PC-3 (cell line): ENCODE results near the gene CDRT4. TPM values are rescaled to one million over a fixed set of nuclear protein-coding genes. Genes with fewer than 3 reads are reported as not detected.

Experiments
- ATAC-seq: fragments of 200-7000 bp; cut with Tn5 transposase; 2 replicates; pipeline ENCODE4 v1.9.1; 2020; ENCODE audit warnings: mild to moderate bottlenecking, moderate library complexity
- Bru-seq: library from RNA; stranded (reverse); fragments of 400-500 nt; gene quantifications from one replicate; lab custom pipeline; 2021; lab: Mats Ljungman, UMichigan
- BruChase-seq, 2 experiments: library from RNA; stranded (reverse); fragments of 400-500 nt; gene quantifications; one replicate each; lab custom pipeline; 2021; lab: Mats Ljungman, UMichigan
- BruUV-seq: library from RNA; stranded (reverse); fragments of 400-500 nt; replicated peaks from 2 replicates; lab custom pipeline; 2021; lab: Mats Ljungman, UMichigan
- CTCF ChIA-PET: fragments of 300-600 bp; sonication (Branson Sonifier 250); formaldehyde crosslinking; loops from one replicate; lab custom pipeline; 2022; ENCODE audit warnings: antibody characterized with exemption; lab: Charles Lee
- POLR2A ChIA-PET: fragments of 300-600 bp; sonication (Branson Sonifier 250); formaldehyde crosslinking; loops from one replicate; lab custom pipeline; 2022; ENCODE audit warnings: antibody characterized with exemption; ENCODE audit not compliant: unreplicated experiment; lab: Charles Lee
- DNase-seq: peaks from one replicate; pipeline ENCODE4 v3.0.0-alpha.2; 2015
- H2AFZ ChIP-seq: fragments of 300-600 bp; sonication (generic); 2 replicates; pipeline ENCODE4 v1.6.0; 2016; ENCODE audit warnings: antibody characterized with exemption, low read length
- H3F3A ChIP-seq: fragments of 300-600 bp; sonication (generic); one replicate; pipeline ENCODE4 v1.6.0; 2017; ENCODE audit warnings: antibody characterized with exemption, low read length, control low read depth, mild to moderate bottlenecking; ENCODE audit not compliant: unreplicated experiment
- H3K27ac ChIP-seq: fragments of 300-600 bp; sonication (generic); 2 replicates; pipeline ENCODE4 v1.5.1; 2016; ENCODE audit warnings: mild to moderate bottlenecking, low read length
- H3K27me3 ChIP-seq: fragments of 300-600 bp; sonication (generic); 2 replicates; pipeline ENCODE4 v1.6.1; 2016; ENCODE audit warnings: low read length, mixed read lengths
- H3K36me3 ChIP-seq: fragments of 300-600 bp; sonication (generic); 2 replicates; pipeline ENCODE4 v1.6.1; 2016; ENCODE audit warnings: low read depth, mixed run types, low read length, mixed read lengths
- H3K4me1 ChIP-seq: fragments of 300-600 bp; sonication (generic); 2 replicates; pipeline ENCODE4 v1.5.1; 2016; ENCODE audit warnings: low read length; ENCODE audit not compliant: insufficient read depth
- H3K4me2 ChIP-seq: fragments of 300-600 bp; sonication (generic); 2 replicates; pipeline ENCODE4 v1.6.0; 2016; ENCODE audit warnings: low read length
- H3K4me3 ChIP-seq: fragments of 300-600 bp; sonication (generic); 2 replicates; pipeline ENCODE4 v1.5.1; 2016; ENCODE audit warnings: mild to moderate bottlenecking, low read length, mixed read lengths
- H3K79me2 ChIP-seq: fragments of 300-600 bp; sonication (generic); 2 replicates; pipeline ENCODE4 v1.6.1; 2017; ENCODE audit warnings: low read length, mixed read lengths
- H3K9ac ChIP-seq: fragments of 300-600 bp; sonication (generic); 2 replicates; pipeline ENCODE4 v1.6.0; 2016; ENCODE audit warnings: mild to moderate bottlenecking, low read length
- H3K9me2 ChIP-seq: fragments of 300-600 bp; sonication (generic); replicated peaks from 2 replicates; pipeline ENCODE4 v1.6.1; 2016; ENCODE audit warnings: mixed run types, low read length, mixed read lengths
- H3K9me3 ChIP-seq: fragments of 300-600 bp; sonication (generic); 2 replicates; pipeline ENCODE4 v1.6.1; 2016; ENCODE audit warnings: low read length, mixed read lengths
- H4K20me1 ChIP-seq: fragments of 300-600 bp; sonication (generic); 2 replicates; pipeline ENCODE4 v1.6.1; 2016; ENCODE audit warnings: low read length, mixed read lengths
- CTCF ChIP-seq: fragments of 300-600 bp; sonication (generic); conservative IDR thresholded peaks from 2 replicates; pipeline ENCODE4 v1.5.1; 2017; ENCODE audit warnings: antibody characterized with exemption, low read depth, mild to moderate bottlenecking, low read length
- EZH2 ChIP-seq: fragments of 300-600 bp; sonication (generic); IDR thresholded peaks from one replicate; pipeline ENCODE4 v1.6.1; 2017; ENCODE audit warnings: antibody characterized with exemption, mild to moderate bottlenecking, low read length; ENCODE audit not compliant: unreplicated experiment
- EZH2phosphoT487 ChIP-seq: fragments of 300-600 bp; sonication (generic); IDR thresholded peaks from 2 replicates; pipeline ENCODE4 v1.6.1; 2018; ENCODE audit warnings: mild to moderate bottlenecking, antibody characterized with exemption, low read length, borderline replicate concordance
- intact Hi-C: fragments of 100-400 bp; cut with micrococcal nuclease; formaldehyde crosslinking; loops from 2 replicates; pipeline ENCODE4 v1.9.0; 2023
- long read RNA-seq: library from polyadenylated mRNA; unstranded; transcript quantifications from one replicate; pipeline ENCODE4 v2.0.0, GENCODE V29; 2021; ENCODE audit not compliant: unreplicated experiment
- total RNA-seq: library from RNA; depleted of rRNA; stranded (reverse); fragments of >200 nt; gene quantifications from 2 replicates; pipeline ENCODE4 v1.2.3, GENCODE V29; 2014; rRNA removed

CDRT4 gene
- 5.0 and 8.9 TPM in 2 replicates for total RNA-seq
- Bru-seq, nascent RNA: percentile 75 among the genes with signal in this experiment
- percentile 76 among the genes with signal in this experiment for BruChase-seq, experiment 1, labeled RNA remaining after a 6-hour chase
- percentile 81 among the genes with signal in this experiment for BruChase-seq, experiment 2, labeled RNA remaining after a 2-hour chase
- long read RNA-seq, partial matches to known transcripts: 0 of 1 reads
- long read RNA-seq, other reads (novel, unspliced or antisense): 0 of 1 reads

GRCh38 chr17:15467592-15467991 lies at the start of gene CDRT4:
CDRT4 (minus strand) TSS chr17:15467621; CDS start chr17:15440238, 27,383 bp downstream.
- BruUV-seq: no TSS peak
- Histone ChIP-seq H3K79me2 (no peaks in the 10 kb centered on the region), H3F3A (no peaks in the 10 kb centered on the region), H3K9me3 (no peaks in the 10 kb centered on the region), H3K27ac (no peak within 1 kb of the TSS), H3K36me3 (no peaks in the 10 kb centered on the region), H3K4me3 (no peak within 1 kb of the TSS), H4K20me1 (no peaks in the 10 kb centered on the region), H3K27me3 (no peaks in the 10 kb centered on the region), H2AFZ (no peak within 1 kb of the TSS), H3K4me2 (no peak within 1 kb of the TSS), H3K9me2 (no peaks in the 10 kb centered on the region), H3K9ac (no peak within 1 kb of the TSS), H3K4me1 (peaks cover 10% of the 10 kb centered on the region)
- ChIA-PET POLR2A (no interaction called here), CTCF (no interaction called here)
- intact Hi-C loops: no loop called here
- TF ChIP-seq EZH2phosphoT487 (no peak), CTCF (no peak), EZH2 (no peak)
- no peak for ATAC-seq
- DNase-seq: no peak

GRCh38 chr17:15516150-15516549 lies 48.7 kb upstream of the CDRT4 start:
- Histone ChIP-seq H3K4me1 (no peaks in the 10 kb centered on the region), H3K36me3 (peaks cover 32% of the 10 kb centered on the region), H3K9ac (no peak overlapping the region), H3K9me2 (no peaks in the 10 kb centered on the region), H3K4me2 (no peak overlapping the region), H4K20me1 (no peaks in the 10 kb centered on the region), H3K9me3 (no peaks in the 10 kb centered on the region), H3K79me2 (no peaks in the 10 kb centered on the region), H3K27me3 (no peaks in the 10 kb centered on the region), H3F3A (no peaks in the 10 kb centered on the region), H3K4me3 (no peak overlapping the region), H2AFZ (no peak overlapping the region), H3K27ac (no peak overlapping the region)
- ATAC-seq: no peak
- ChIA-PET CTCF (no interaction called here), POLR2A (no interaction called here)
- BruUV-seq: no TSS peak
- intact Hi-C loops: no loop called here
- peak; percentile 46 for DNase-seq
- TF ChIP-seq CTCF: no peak
- TF ChIP-seq EZH2: no peak
- no peak for TF ChIP-seq EZH2phosphoT487

- H3K4me3 ChIP-seq: no peak overlapping the region
- ATAC-seq (no peak), DNase-seq (no peak)
- H3K9me2 ChIP-seq: no peaks in the 10 kb centered on the region
- no peak overlapping the region for H2AFZ ChIP-seq
- intact Hi-C loops: no loop called here
- H3F3A ChIP-seq: no peaks in the 10 kb centered on the region
- no peak overlapping the region for H3K27ac ChIP-seq
- H4K20me1 ChIP-seq: no peaks in the 10 kb centered on the region
- POLR2A ChIA-PET: no interaction called here
- TF ChIP-seq EZH2phosphoT487 (no peak), EZH2 (no peak), CTCF (no peak)
- no peaks in the 10 kb centered on the region for H3K27me3 ChIP-seq
- no peak overlapping the region for H3K9ac ChIP-seq
- no peak overlapping the region for H3K4me2 ChIP-seq
- H3K79me2 ChIP-seq: no peaks in the 10 kb centered on the region
- H3K36me3 ChIP-seq: peaks cover 28% of the 10 kb centered on the region
- no TSS peak for BruUV-seq
- peaks cover 10% of the 10 kb centered on the region for H3K4me1 ChIP-seq
- CTCF ChIA-PET: no interaction called here
- H3K9me3 ChIP-seq: no peaks in the 10 kb centered on the region
Observed at GRCh38 chr17:15514469-15514868, 47.0 kb upstream of the CDRT4 start.
